OCI-LY1 (cell line): Measurements from ENCODE around the gene MYO1D.

Experiments
- CTCF ChIP-seq: fragments of 200-600 bp; sonication (generic), shearing (Covaris generic); IDR thresholded peaks from 2 replicates; pipeline ENCODE4 v1.5.1; 2017; ENCODE audit warnings: mild to moderate bottlenecking, antibody characterized with exemption, low read length, moderate library complexity, mixed read lengths
- EZH2 ChIP-seq: fragments of 200-600 bp; sonication (generic), shearing (Covaris generic); IDR thresholded peaks from 2 replicates; pipeline ENCODE4 v1.8.0; 2017; ENCODE audit warnings: borderline replicate concordance, mixed run types, mild to moderate bottlenecking, antibody characterized with exemption, low read length, moderate library complexity, mixed read lengths

GRCh38 chr17:32769846-32770245 is 107.1 kb downstream of the MYO1D start:
- TF ChIP-seq CTCF (no peak), EZH2 (no peak)
